HEK293T (cell line): ENCODE results near the gene AMHR2.
"Not testable (repeated sequence)": the region's sequence is repeated elsewhere in the genome, so short reads cannot be mapped to it uniquely, and the experiment has no call there.

ENCODE experiments used
- ARNT ChIP-seq: fragments of 450-650 bp; IDR thresholded peaks from 2 replicates; pipeline ENCODE4 v1.6.1; 2017; ENCODE audit warnings: mild to moderate bottlenecking
- CTBP1 ChIP-seq: fragments of 450-650 bp; IDR thresholded peaks from 2 replicates; pipeline ENCODE4 v1.6.1; 2016; ENCODE audit warnings: borderline replicate concordance
- ELF4 ChIP-seq: fragments of 450-650 bp; IDR thresholded peaks from 2 replicates; pipeline ENCODE4 v1.6.1; 2017; ENCODE audit warnings: antibody characterized with exemption
- FOXA1 ChIP-seq: fragments of 450-650 bp; IDR thresholded peaks from 2 replicates; pipeline ENCODE4 v1.6.1; 2016; ENCODE audit warnings: mild to moderate bottlenecking
- HDGF ChIP-seq: fragments of 450-650 bp; IDR thresholded peaks from 2 replicates; pipeline ENCODE4 v1.6.1; 2017; ENCODE audit warnings: antibody characterized with exemption, borderline replicate concordance
- SP1 ChIP-seq: fragments of 450-650 bp; IDR thresholded peaks from 2 replicates; pipeline ENCODE4 v1.6.1; 2017
- SUZ12 ChIP-seq: fragments of 450-650 bp; IDR thresholded peaks from 2 replicates; pipeline ENCODE4 v1.6.1; 2016; ENCODE audit warnings: mild to moderate bottlenecking
- ZNF384 ChIP-seq: fragments of 450-650 bp; IDR thresholded peaks from 2 replicates; pipeline ENCODE4 v1.6.1; 2016
- TF ChIP-seq, protein P1 (sequence below): fragments of 450-650 bp; IDR thresholded peaks from 2 replicates; pipeline ENCODE4 v1.6.1; 2016

DNA sequence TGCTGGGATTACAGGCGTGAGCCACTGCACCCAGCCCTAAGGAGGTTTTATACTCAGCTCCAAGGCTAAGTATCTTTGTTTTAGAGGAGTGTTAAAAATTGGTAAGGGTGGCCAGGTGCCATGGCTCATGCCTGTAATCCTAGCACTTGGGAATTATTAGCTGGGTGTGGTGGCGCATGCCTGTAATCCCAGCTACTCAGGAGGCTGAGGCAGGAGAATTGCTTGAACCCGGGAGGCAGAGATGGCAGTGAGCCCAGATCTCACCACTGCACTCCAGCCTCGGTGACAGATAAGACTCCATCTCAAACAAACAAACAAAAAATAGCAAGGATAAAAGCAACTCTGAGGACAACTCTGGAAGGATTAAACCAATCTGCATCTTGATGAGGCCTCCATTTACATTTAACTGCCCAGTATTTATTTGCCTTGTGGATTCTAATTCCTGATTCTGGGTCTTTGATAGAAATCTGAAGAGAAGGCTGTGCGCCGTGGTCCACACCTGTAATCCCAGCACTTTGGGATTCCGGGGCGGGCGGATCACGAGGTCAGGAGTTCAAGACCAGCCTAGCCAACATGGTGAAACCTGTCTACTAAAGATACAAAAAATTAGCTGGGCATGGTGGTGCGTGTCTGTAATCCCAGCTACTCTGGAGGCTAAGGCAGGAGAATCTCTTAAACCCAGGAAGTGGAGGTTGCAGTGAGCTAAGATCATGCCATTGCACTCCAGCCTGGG is 21.1 kb downstream of the AMHR2 start:
- TF ChIP-seq SUZ12, FOXA1, ZNF384, CTBP1, ARNT, ELF4, HDGF, SP1: not testable (repeated sequence)
- TF ChIP-seq, protein P1, sequence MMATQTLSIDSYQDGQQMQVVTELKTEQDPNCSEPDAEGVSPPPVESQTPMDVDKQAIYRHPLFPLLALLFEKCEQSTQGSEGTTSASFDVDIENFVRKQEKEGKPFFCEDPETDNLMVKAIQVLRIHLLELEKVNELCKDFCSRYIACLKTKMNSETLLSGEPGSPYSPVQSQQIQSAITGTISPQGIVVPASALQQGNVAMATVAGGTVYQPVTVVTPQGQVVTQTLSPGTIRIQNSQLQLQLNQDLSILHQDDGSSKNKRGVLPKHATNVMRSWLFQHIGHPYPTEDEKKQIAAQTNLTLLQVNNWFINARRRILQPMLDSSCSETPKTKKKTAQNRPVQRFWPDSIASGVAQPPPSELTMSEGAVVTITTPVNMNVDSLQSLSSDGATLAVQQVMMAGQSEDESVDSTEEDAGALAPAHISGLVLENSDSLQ, result not testable (repeated sequence)
